HepG2 (cell line): ENCODE data around the gene RTBDN. TPM values are rescaled to one million over a fixed set of nuclear protein-coding genes. Genes with fewer than 3 reads are reported as not detected.
A peak's percentile ranks its signal among the peaks of the same experiment; 100 is the strongest.

ENCODE experiments used
- AGO2 ChIP-seq: fragments of 200-400 bp; formaldehyde crosslinking; optimal IDR thresholded peaks from 2 replicates; pipeline ENCODE3; 2017; ENCODE audit warnings: mild to moderate bottlenecking, low read depth, low read length, moderate library complexity
- EP300 ChIP-seq, 3 experiments: sonication (generic) in 1 of 3; formaldehyde crosslinking in 1 of 3; IDR thresholded peaks; 2 replicates each; pipeline versions ENCODE4 v1.5.1 to v1.6.1; 2011 to 2020; ENCODE audit warnings: low read depth in 2 of 3, low read length in 2 of 3, borderline replicate concordance in 1 of 3, improper control_type of control experiment in 1 of 3, mild to moderate bottlenecking in 1 of 3, missing genetic modification reagents in 1 of 3, moderate library complexity in 1 of 3
- HMGXB3 ChIP-seq: sonication (generic); formaldehyde crosslinking; IDR thresholded peaks from 2 replicates; pipeline ENCODE4 v1.4.0; 2020; ENCODE audit warnings: missing genetic modification reagents, borderline replicate concordance
- IKZF1 ChIP-seq: fragments of 450-650 bp; IDR thresholded peaks from 2 replicates; pipeline ENCODE4 v1.7.1; 2016
- IKZF5 ChIP-seq: IDR thresholded peaks from 2 replicates; pipeline ENCODE4 v1.6.1; 2018; ENCODE audit warnings: missing genetic modification reagents, mild to moderate bottlenecking, missing compliant biosample characterization
- MIER3 ChIP-seq: IDR thresholded peaks from 2 replicates; pipeline ENCODE4 v1.6.1; 2016; ENCODE audit warnings: missing compliant biosample characterization, borderline replicate concordance
- NR3C1 ChIP-seq: sonication (generic); formaldehyde crosslinking; IDR thresholded peaks from 2 replicates; pipeline ENCODE4 v1.4.0; 2020; ENCODE audit warnings: missing genetic modification reagents
- SATB2 ChIP-seq: sonication (generic); formaldehyde crosslinking; IDR thresholded peaks from 2 replicates; pipeline ENCODE4 v1.5.0; 2020; ENCODE audit warnings: missing genetic modification reagents
- SIX1 ChIP-seq: sonication (generic); formaldehyde crosslinking; IDR thresholded peaks from 2 replicates; pipeline ENCODE4 v1.4.0; 2020; ENCODE audit warnings: missing genetic modification reagents, borderline replicate concordance
- SMARCE1 ChIP-seq: fragments of 450-650 bp; IDR thresholded peaks from 2 replicates; pipeline ENCODE4 v1.6.1; 2017; ENCODE audit warnings: borderline replicate concordance
- SRSF4 ChIP-seq: fragments of 200-400 bp; formaldehyde crosslinking; IDR thresholded peaks from one replicate; pipeline ENCODE4 v1.6.1; 2018; ENCODE audit warnings: mild to moderate bottlenecking, low read depth, low read length, moderate library complexity; ENCODE audit not compliant: poor library complexity, severe bottlenecking
- TAF1 ChIP-seq: sonication (generic); formaldehyde crosslinking; IDR thresholded peaks from 2 replicates; pipeline ENCODE4 v1.4.0; 2020; ENCODE audit warnings: missing genetic modification reagents
- THAP7 ChIP-seq: sonication (generic); formaldehyde crosslinking; IDR thresholded peaks from 2 replicates; pipeline ENCODE4 v1.8.1; 2023; ENCODE audit warnings: mild to moderate bottlenecking, missing genetic modification reagents
- UBTF ChIP-seq: sonication (generic); formaldehyde crosslinking; IDR thresholded peaks from 2 replicates; pipeline ENCODE4 v1.4.0; 2020; ENCODE audit warnings: mild to moderate bottlenecking, missing genetic modification reagents
- ZNF317 ChIP-seq: sonication (generic); formaldehyde crosslinking; IDR thresholded peaks from 2 replicates; pipeline ENCODE4 v1.5.0; 2020; ENCODE audit warnings: mild to moderate bottlenecking, missing genetic modification reagents
- ZNF432 ChIP-seq: sonication (generic); formaldehyde crosslinking; IDR thresholded peaks from 2 replicates; pipeline ENCODE4 v1.5.0; 2020; ENCODE audit warnings: missing genetic modification reagents, mild to moderate bottlenecking, borderline replicate concordance
- ZNF468 ChIP-seq: sonication (generic); formaldehyde crosslinking; IDR thresholded peaks from 2 replicates; pipeline ENCODE4 v1.8.0; 2022; ENCODE audit warnings: mild to moderate bottlenecking, moderate library complexity, missing genetic modification reagents
- ZNF484 ChIP-seq: sonication (generic); formaldehyde crosslinking; IDR thresholded peaks from 2 replicates; pipeline ENCODE4 v1.5.1; 2020; ENCODE audit warnings: mild to moderate bottlenecking, low read depth, missing genetic modification reagents, borderline replicate concordance
- ZNF567 ChIP-seq: sonication (generic); formaldehyde crosslinking; IDR thresholded peaks from 2 replicates; pipeline ENCODE4 v1.8.1; 2023; ENCODE audit warnings: mild to moderate bottlenecking, missing genetic modification reagents, borderline replicate concordance
- ZNF614 ChIP-seq: IDR thresholded peaks from 2 replicates; pipeline ENCODE4 v1.6.1; 2018; ENCODE audit warnings: missing biosample characterization, missing genetic modification reagents, inconsistent platforms, borderline replicate concordance
- ZNF678 ChIP-seq: sonication (generic); formaldehyde crosslinking; IDR thresholded peaks from 2 replicates; pipeline ENCODE4 v1.4.0; 2020; ENCODE audit warnings: mild to moderate bottlenecking, missing genetic modification reagents
- polyA plus RNA-seq, 8 experiments: library from polyadenylated mRNA; depleted of rRNA in 3 of 8; stranded (reverse) in 7 of 8; unstranded in 1 of 8; fragments of >200 nt; fragmentation: Illumina TruSeq in 4 of 8; extraction: Trizol in 4 of 8; gene quantifications; 2 replicates each; pipeline versions ENCODE4 v1.2.1 to v1.2.3, GENCODE V29; 2011 to 2016; ENCODE audit warnings: low read depth in 4 of 8, missing spikeins in 1 of 8, mixed read lengths in 1 of 8; ENCODE audit not compliant: insufficient read depth in 1 of 8
- total RNA-seq, 5 experiments: library from RNA; depleted of rRNA; stranded (reverse); fragments of >200 nt; fragmentation: Illumina TruSeq; extraction: Trizol; gene quantifications; 2 replicates each; pipeline ENCODE4 v1.2.3, GENCODE V29; 2016; ENCODE audit warnings: low read depth in 1 of 5

Gene RTBDN
- total and polyA plus RNA-seq, 2 of the 13 experiments (the other 11 are each of a cell fraction or from before 2014, with no cell fraction given) = 0.27 to 0.48 TPM

- TF ChIP-seq HMGXB3 (CRISPR knock-in tag) (no peak), SIX1 (no peak), THAP7 (CRISPR knock-in tag) (peak; percentile 84), MIER3 (CRISPR knock-in tag) (no peak), ZNF484 (CRISPR knock-in tag) (no peak), AGO2 (peak; percentile 50), IKZF5 (CRISPR knock-in tag) (0 out of 2 replicates have a peak, but pooled peaks have one; percentile 14), ZNF468 (CRISPR knock-in tag) (no peak), UBTF (peak; percentile 75), ZNF614 (CRISPR knock-in tag) (0 out of 2 replicates have a peak, but pooled peaks have one; percentile 30), ZNF678 (CRISPR knock-in tag) (no peak), EP300 (IDR thresholded peaks at IDR 0.05; ENCODE audit: low read depth in 2 of 2, low read length in 2 of 2) (no peak), EP300 (CRISPR knock-in tag; IDR thresholded peaks at IDR 0.05; ENCODE audit: borderline replicate concordance) (peak; percentile 39; the same call in 1 of the 2 replicates), ZNF567 (no peak), IKZF1 (no peak), ZNF432 (CRISPR knock-in tag) (no peak), NR3C1 (no peak), SRSF4 (no peak), SMARCE1 (no peak), SATB2 (no peak), ZNF317 (CRISPR knock-in tag) (no peak), TAF1 (peak; percentile 56; the same call in 1 of the 2 replicates)
Measured at GRCh38 chr19:12789904-12790619, 44.3 kb downstream of the RTBDN start (continued).
